ENCODE results near the gene TRABD2A.

Gene TRABD2A

GRCh38 chr2:84894131-84894586, 13.3 kb upstream of the TRABD2A start:
- Histone ChIP-seq H3K27ac (peak overlapping the region in 1 of 2 donors; percentile 13), H3K4me3 (no peak overlapping the region)
- no peak for TF ChIP-seq CTCF (IDR thresholded peaks at IDR 0.05)
- no peak for DNase-seq (ENCODE audit: low spot score)

GRCh38 chr2:84891355-84892010, 10.6 kb upstream of the TRABD2A start:
- DNase-seq (ENCODE audit: low spot score): no peak

GRCh38 chr2:84889332-84889731, 8.4 kb upstream of the TRABD2A start:
- TF ChIP-seq CTCF (IDR thresholded peaks at IDR 0.05): no peak
- peak overlapping the region in 1 of 2 donors; percentile 54 for H3K27ac ChIP-seq
- DNase-seq (ENCODE audit: low spot score): no peak
- peak overlapping the region; percentile 32 for H3K4me3 ChIP-seq

More at GRCh38 chr2:84891355-84892010, 10.6 kb upstream of the TRABD2A start:
- no peak for TF ChIP-seq CTCF (IDR thresholded peaks at IDR 0.05)
- Histone ChIP-seq H3K4me3 (no peak overlapping the region), H3K27ac (no peak overlapping the region)

GRCh38 chr2:84888401-84889276, 7.8 kb upstream of the TRABD2A start:
- Histone ChIP-seq H3K4me3 (peak overlapping the region; percentile 32), H3K27ac (peak overlapping the region; percentile 14 to 54)
- TF ChIP-seq CTCF (IDR thresholded peaks at IDR 0.05): no peak
- DNase-seq (ENCODE audit: low spot score): no peak

GRCh38 chr2:84886791-84887190, 5.9 kb upstream of the TRABD2A start:
- TF ChIP-seq CTCF (IDR thresholded peaks at IDR 0.05): no peak
- H3K27ac ChIP-seq: no peak overlapping the region
- no peak for DNase-seq (ENCODE audit: low spot score)
- no peak overlapping the region for H3K4me3 ChIP-seq

- DNase-seq (ENCODE audit: low spot score): no peak
- H3K4me3 ChIP-seq: no peak overlapping the region
- no peak overlapping the region for H3K27ac ChIP-seq
- no peak for TF ChIP-seq CTCF (IDR thresholded peaks at IDR 0.05)
Observed at GRCh38 chr2:84885111-84885510, 4.2 kb upstream of the TRABD2A start.
